SK-N-SH (cell line): ENCODE data around the gene GPR87. TPM values are rescaled to one million over a fixed set of nuclear protein-coding genes. Genes with fewer than 3 reads are reported as not detected.
A peak's percentile ranks its signal among the peaks of the same experiment; 100 is the strongest.

Source experiments
- CTCF ChIA-PET: fragments of 300-600, 350-600 bp; formaldehyde crosslinking; extraction: SDS; loops from one replicate; lab custom pipeline; 2021; lab: Yijun Ruan, JAX
- POLR2A ChIA-PET: fragments of 350-600 bp; sonication (Branson Sonifier 250); formaldehyde crosslinking; extraction: SDS; loops from one replicate; lab custom pipeline; 2020; ENCODE audit warnings: antibody characterized with exemption, inconsistent platforms; lab: Yijun Ruan, JAX
- DNase-seq: peaks from one replicate; pipeline ENCODE4 v3.0.0; 2012
- H2AFZ ChIP-seq: fragments of 200-600 bp; sonication (generic); 2 replicates; pipeline ENCODE4 v1.8.1; 2016; ENCODE audit warnings: antibody characterized with exemption, mild to moderate bottlenecking, low read depth
- H3F3A ChIP-seq: fragments of 200-600 bp; sonication (generic); replicated peaks from 2 replicates; pipeline ENCODE3; 2016; ENCODE audit warnings: antibody characterized with exemption, mild to moderate bottlenecking; ENCODE audit not compliant: insufficient read depth
- H3K27ac ChIP-seq, 2 experiments: fragments of 200-500 bp in 1 of 2; fragments of 200-600 bp in 1 of 2; sonication (Bioruptor generic) in 1 of 2; sonication (generic), shearing (Covaris generic) in 1 of 2; 2 replicates each; pipeline versions ENCODE4 v1.5.1 to v1.6.1; 2014 to 2016; ENCODE audit warnings: low read depth in 2 of 2, inconsistent platforms in 1 of 2, low read length in 1 of 2, mild to moderate bottlenecking in 1 of 2, mixed read lengths in 1 of 2
- H3K27me3 ChIP-seq: fragments of 200-600 bp; sonication (generic), shearing (Covaris generic); 2 replicates; pipeline ENCODE4 v1.6.1; 2016; ENCODE audit warnings: mixed run types; ENCODE audit not compliant: insufficient read depth
- H3K36me3 ChIP-seq, 2 experiments: fragments of 200-500 bp in 1 of 2; fragments of 200-600 bp in 1 of 2; sonication (Bioruptor generic) in 1 of 2; sonication (generic) in 1 of 2; replicated peaks in 1 of 2; 2 replicates each; pipeline versions ENCODE3 to v1.5.1; 2014 to 2016; ENCODE audit warnings: low read length in 1 of 2, mild to moderate bottlenecking in 1 of 2; ENCODE audit not compliant: insufficient read depth in 2 of 2, control insufficient read depth in 1 of 2
- H3K4me1 ChIP-seq, 2 experiments: fragments of 200-500 bp in 1 of 2; fragments of 200-600 bp in 1 of 2; sonication (Bioruptor generic) in 1 of 2; sonication (generic), shearing (Covaris generic) in 1 of 2; 2 replicates each; pipeline versions ENCODE4 v1.5.1 to v1.6.1; 2014 to 2016; ENCODE audit warnings: low read depth in 1 of 2, low read length in 1 of 2, mixed run types in 1 of 2; ENCODE audit not compliant: insufficient read depth in 2 of 2, control insufficient read depth in 1 of 2
- H3K4me2 ChIP-seq: fragments of 200-600 bp; sonication (generic), shearing (Covaris generic); 2 replicates; pipeline ENCODE4 v1.6.1; 2017; ENCODE audit warnings: mixed run types
- H3K4me3 ChIP-seq, 2 experiments: fragments of 200-500 bp in 1 of 2; fragments of 200-600 bp in 1 of 2; sonication (Bioruptor generic) in 1 of 2; sonication (generic), shearing (Covaris generic) in 1 of 2; 2 replicates each; pipeline versions ENCODE4 v1.5.1 to v1.8.1; 2014 to 2016; ENCODE audit warnings: low read depth in 2 of 2, inconsistent platforms in 1 of 2, low read length in 1 of 2, mild to moderate bottlenecking in 1 of 2, mixed read lengths in 1 of 2, moderate library complexity in 1 of 2
- H3K79me2 ChIP-seq: fragments of 200-600 bp; sonication (generic); 2 replicates; pipeline ENCODE4 v1.8.1; 2017; ENCODE audit warnings: mild to moderate bottlenecking; ENCODE audit not compliant: insufficient read depth
- H3K9ac ChIP-seq: fragments of 200-600 bp; sonication (generic); 2 replicates; pipeline ENCODE4 v1.6.1; 2017; ENCODE audit warnings: mixed run types
- H3K9me2 ChIP-seq: fragments of 200-600 bp; sonication (generic); 2 replicates; pipeline ENCODE4 v1.6.1; 2017; ENCODE audit warnings: mixed run types
- H3K9me3 ChIP-seq: fragments of 200-600 bp; sonication (generic); 2 replicates; pipeline ENCODE4 v1.6.1; 2017; ENCODE audit warnings: mixed run types, mild to moderate bottlenecking, moderate library complexity
- H4K20me1 ChIP-seq: fragments of 200-600 bp; sonication (generic); 2 replicates; pipeline ENCODE4 v1.6.1; 2017; ENCODE audit warnings: mild to moderate bottlenecking, mixed run types; ENCODE audit not compliant: insufficient read depth
- CHD2 ChIP-seq: fragments of 150-350 bp; IDR thresholded peaks from 2 replicates; pipeline ENCODE4 v1.6.1; 2018; ENCODE audit warnings: low read length; ENCODE audit not compliant: partially characterized antibody
- EP300 ChIP-seq, 2 experiments: IDR thresholded peaks; 2 replicates each; pipeline versions ENCODE4 v1.4.0 to v1.6.1; 2012; ENCODE audit warnings: borderline replicate concordance in 1 of 2, low read depth in 1 of 2, low read length in 1 of 2
- EZH2phosphoT487 ChIP-seq: fragments of 200-600 bp; sonication (generic); IDR thresholded peaks from 2 replicates; pipeline ENCODE4 v1.6.1; 2017; ENCODE audit warnings: low read depth, mixed run types, mild to moderate bottlenecking, antibody characterized with exemption, moderate library complexity, borderline replicate concordance
- FOSL2 ChIP-seq: IDR thresholded peaks from 2 replicates; pipeline ENCODE4 v1.4.0; 2012; ENCODE audit warnings: low read depth, mild to moderate bottlenecking, moderate library complexity, borderline replicate concordance
- FOXJ3 ChIP-seq: sonication (generic); formaldehyde crosslinking; IDR thresholded peaks from 2 replicates; pipeline ENCODE4 v1.5.1; 2020; ENCODE audit warnings: mild to moderate bottlenecking, missing genetic modification reagents
- FOXM1 ChIP-seq: IDR thresholded peaks from 2 replicates; pipeline ENCODE4 v1.4.0; 2012; ENCODE audit warnings: low read depth, mild to moderate bottlenecking
- GABPA ChIP-seq: IDR thresholded peaks from 2 replicates; pipeline ENCODE4 v1.4.0; 2012; ENCODE audit warnings: low read depth, mild to moderate bottlenecking
- JUND ChIP-seq: IDR thresholded peaks from 2 replicates; pipeline ENCODE4 v1.4.0; 2012
- MEF2A ChIP-seq: IDR thresholded peaks from 2 replicates; pipeline ENCODE4 v1.4.0; 2012; ENCODE audit warnings: low read depth, borderline replicate concordance
- NFIC ChIP-seq: IDR thresholded peaks from 2 replicates; pipeline ENCODE4 v1.4.0; 2012; ENCODE audit warnings: borderline replicate concordance
- POLR2AphosphoS5 ChIP-seq: IDR thresholded peaks from 2 replicates; pipeline ENCODE4 v1.6.1; 2012; ENCODE audit warnings: low read depth, low read length
- RAD21 ChIP-seq: IDR thresholded peaks from 2 replicates; pipeline ENCODE4 v1.6.1; 2012; ENCODE audit warnings: mild to moderate bottlenecking, low read length
- RCOR1 ChIP-seq: fragments of 150-350 bp; IDR thresholded peaks from 2 replicates; pipeline ENCODE4 v1.6.1; 2017; ENCODE audit warnings: antibody characterized with exemption, low read length
- RFX5 ChIP-seq: IDR thresholded peaks from 2 replicates; pipeline ENCODE4 v1.6.1; 2012; ENCODE audit warnings: mild to moderate bottlenecking, improper control_type of control experiment, low read length
- SIN3A ChIP-seq: IDR thresholded peaks from 2 replicates; pipeline ENCODE4 v1.6.1; 2012; ENCODE audit warnings: low read depth, mild to moderate bottlenecking, low read length, moderate library complexity, borderline replicate concordance
- SMC3 ChIP-seq: IDR thresholded peaks from 2 replicates; pipeline ENCODE4 v1.6.1; 2012; ENCODE audit warnings: low read depth, low read length, improper control_type of control experiment
- TAF1 ChIP-seq: IDR thresholded peaks from 2 replicates; pipeline ENCODE4 v1.6.1; 2012; ENCODE audit warnings: low read depth, mild to moderate bottlenecking, low read length, moderate library complexity, borderline replicate concordance
- TCF12 ChIP-seq: IDR thresholded peaks from 2 replicates; pipeline ENCODE4 v1.4.0; 2012
- TEAD4 ChIP-seq: IDR thresholded peaks from 2 replicates; pipeline ENCODE4 v1.4.0; 2012; ENCODE audit warnings: mild to moderate bottlenecking, borderline replicate concordance; ENCODE audit not compliant: insufficient read depth
- YY1 ChIP-seq: IDR thresholded peaks from 2 replicates; pipeline ENCODE4 v1.4.0; 2012; ENCODE audit warnings: low read depth, mild to moderate bottlenecking
- WGBS: methylation state at CpG from one replicate; pipeline ENCODE4 v1.1.6; 2017; ENCODE audit warnings: low lambda C conversion rate; 5-methylcytosine and 5-hydroxymethylcytosine counted together
- polyA plus RNA-seq, 3 experiments: library from polyadenylated mRNA; depleted of rRNA; stranded (reverse); fragments of >200 nt; gene quantifications; 2 replicates each; pipeline ENCODE4 v1.2.3, GENCODE V29; 2012
- TF ChIP-seq, protein P1 (sequence below): IDR thresholded peaks from 2 replicates; pipeline ENCODE4; 2012
- TF ChIP-seq, protein P2 (sequence below): fragments of 200-600 bp; sonication (generic); IDR thresholded peaks from 2 replicates; pipeline ENCODE4 v1.6.1; 2017; ENCODE audit warnings: antibody characterized with exemption, mild to moderate bottlenecking, moderate library complexity
- TF ChIP-seq, protein P3 (sequence below): fragments of 150-350 bp; IDR thresholded peaks from 2 replicates; pipeline ENCODE4 v1.6.1; 2017; ENCODE audit warnings: antibody characterized with exemption, low read length, low read depth, borderline replicate concordance
- TF ChIP-seq, protein P4 (sequence below): IDR thresholded peaks from 2 replicates; pipeline ENCODE4 v1.4.0; 2012; ENCODE audit warnings: low read depth, borderline replicate concordance
- TF ChIP-seq, protein P5 (sequence below): IDR thresholded peaks from 2 replicates; pipeline ENCODE4 v1.4.0; 2012; ENCODE audit warnings: low read depth, borderline replicate concordance
- TF ChIP-seq, protein P6 (sequence below): fragments of 150-350 bp; IDR thresholded peaks from 2 replicates; pipeline ENCODE4 v1.6.1; 2016; ENCODE audit warnings: mild to moderate bottlenecking, low read depth, low read length

The GPR87 gene
- polyA plus RNA-seq, 1 of the 3 experiments (the other 2 are of a cell fraction), result 2.3 TPM

DNA sequence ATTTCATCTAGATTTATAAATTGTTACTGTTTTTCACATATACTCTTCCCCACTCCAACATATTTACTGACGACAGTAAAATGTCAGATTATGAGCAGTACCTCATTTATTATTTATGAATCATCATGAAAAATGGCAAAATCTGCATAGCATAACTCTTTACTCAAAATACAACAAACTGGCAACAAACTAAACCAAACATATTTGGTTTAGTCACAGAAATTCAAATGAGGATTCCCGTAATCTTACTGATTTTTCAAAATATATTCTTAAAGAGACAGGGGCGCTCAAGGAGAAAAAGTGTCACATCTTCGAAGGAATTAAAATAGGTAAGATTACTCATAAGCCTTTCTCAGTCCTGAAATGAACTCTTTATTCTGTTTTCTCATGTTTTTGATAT is 3.0 kb upstream of the GPR87 start:
- no peak for DNase-seq
- H3K27ac ChIP-seq, result peak overlapping the region; percentile 48 to 57; a peak in 3 of 4 replicates
- POLR2A ChIA-PET, result no interaction called here

More for the DNA sequence above, 3.0 kb upstream of the GPR87 start:
- H2AFZ ChIP-seq, result no peak overlapping the region
- no peak overlapping the region; the same call in 1 of the 2 replicates for H3K4me2 ChIP-seq
- peaks cover 0 to 27% of the 10 kb centered on the region in 2 experiments; a peak in 3 of 4 replicates for H3K4me1 ChIP-seq
- no peaks in the 10 kb centered on the region for H4K20me1 ChIP-seq
- H3K9me3 ChIP-seq, result no peaks in the 10 kb centered on the region; the same call in 1 of the 2 replicates
- H3K36me3 ChIP-seq, result no peaks in the 10 kb centered on the region
- no peaks in the 10 kb centered on the region for H3K79me2 ChIP-seq
- TF ChIP-seq FOXJ3, result no peak
- TF ChIP-seq GABPA, result no peak
- no peak for TF ChIP-seq YY1
- TF ChIP-seq, protein P1, sequence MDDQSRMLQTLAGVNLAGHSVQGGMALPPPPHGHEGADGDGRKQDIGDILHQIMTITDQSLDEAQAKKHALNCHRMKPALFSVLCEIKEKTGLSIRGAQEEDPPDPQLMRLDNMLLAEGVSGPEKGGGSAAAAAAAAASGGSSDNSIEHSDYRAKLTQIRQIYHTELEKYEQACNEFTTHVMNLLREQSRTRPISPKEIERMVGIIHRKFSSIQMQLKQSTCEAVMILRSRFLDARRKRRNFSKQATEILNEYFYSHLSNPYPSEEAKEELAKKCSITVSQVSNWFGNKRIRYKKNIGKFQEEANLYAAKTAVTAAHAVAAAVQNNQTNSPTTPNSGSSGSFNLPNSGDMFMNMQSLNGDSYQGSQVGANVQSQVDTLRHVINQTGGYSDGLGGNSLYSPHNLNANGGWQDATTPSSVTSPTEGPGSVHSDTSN, result peak; percentile 83
- no peak for TF ChIP-seq CHD2
- TF ChIP-seq FOSL2, result peak; percentile 68; the same call in 1 of the 2 replicates
- TF ChIP-seq NFIC, result no peak
- peak in 1 of 2 experiments; percentile 64; a peak in 1 of 4 replicates for TF ChIP-seq EP300 (IDR thresholded peaks at IDR 0.05; ENCODE audit: borderline replicate concordance in 1 of 2, low read depth in 1 of 2, low read length in 1 of 2)
- TF ChIP-seq, protein P2, sequence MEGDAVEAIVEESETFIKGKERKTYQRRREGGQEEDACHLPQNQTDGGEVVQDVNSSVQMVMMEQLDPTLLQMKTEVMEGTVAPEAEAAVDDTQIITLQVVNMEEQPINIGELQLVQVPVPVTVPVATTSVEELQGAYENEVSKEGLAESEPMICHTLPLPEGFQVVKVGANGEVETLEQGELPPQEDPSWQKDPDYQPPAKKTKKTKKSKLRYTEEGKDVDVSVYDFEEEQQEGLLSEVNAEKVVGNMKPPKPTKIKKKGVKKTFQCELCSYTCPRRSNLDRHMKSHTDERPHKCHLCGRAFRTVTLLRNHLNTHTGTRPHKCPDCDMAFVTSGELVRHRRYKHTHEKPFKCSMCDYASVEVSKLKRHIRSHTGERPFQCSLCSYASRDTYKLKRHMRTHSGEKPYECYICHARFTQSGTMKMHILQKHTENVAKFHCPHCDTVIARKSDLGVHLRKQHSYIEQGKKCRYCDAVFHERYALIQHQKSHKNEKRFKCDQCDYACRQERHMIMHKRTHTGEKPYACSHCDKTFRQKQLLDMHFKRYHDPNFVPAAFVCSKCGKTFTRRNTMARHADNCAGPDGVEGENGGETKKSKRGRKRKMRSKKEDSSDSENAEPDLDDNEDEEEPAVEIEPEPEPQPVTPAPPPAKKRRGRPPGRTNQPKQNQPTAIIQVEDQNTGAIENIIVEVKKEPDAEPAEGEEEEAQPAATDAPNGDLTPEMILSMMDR, result no peak
- TF ChIP-seq JUND, result peak; percentile 74
- TF ChIP-seq RCOR1, result no peak
- TF ChIP-seq TCF12, result peak; percentile 66
- TF ChIP-seq MEF2A, result no peak
- no peak for TF ChIP-seq TAF1
- no peak for TF ChIP-seq SMC3
- TF ChIP-seq SIN3A, result no peak
- TF ChIP-seq, protein P3, sequence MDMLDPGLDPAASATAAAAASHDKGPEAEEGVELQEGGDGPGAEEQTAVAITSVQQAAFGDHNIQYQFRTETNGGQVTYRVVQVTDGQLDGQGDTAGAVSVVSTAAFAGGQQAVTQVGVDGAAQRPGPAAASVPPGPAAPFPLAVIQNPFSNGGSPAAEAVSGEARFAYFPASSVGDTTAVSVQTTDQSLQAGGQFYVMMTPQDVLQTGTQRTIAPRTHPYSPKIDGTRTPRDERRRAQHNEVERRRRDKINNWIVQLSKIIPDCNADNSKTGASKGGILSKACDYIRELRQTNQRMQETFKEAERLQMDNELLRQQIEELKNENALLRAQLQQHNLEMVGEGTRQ, result no peak
- no peak for TF ChIP-seq EZH2phosphoT487
- peak; percentile 16; the same call in 1 of the 2 replicates for TF ChIP-seq TEAD4
- TF ChIP-seq, protein P4, sequence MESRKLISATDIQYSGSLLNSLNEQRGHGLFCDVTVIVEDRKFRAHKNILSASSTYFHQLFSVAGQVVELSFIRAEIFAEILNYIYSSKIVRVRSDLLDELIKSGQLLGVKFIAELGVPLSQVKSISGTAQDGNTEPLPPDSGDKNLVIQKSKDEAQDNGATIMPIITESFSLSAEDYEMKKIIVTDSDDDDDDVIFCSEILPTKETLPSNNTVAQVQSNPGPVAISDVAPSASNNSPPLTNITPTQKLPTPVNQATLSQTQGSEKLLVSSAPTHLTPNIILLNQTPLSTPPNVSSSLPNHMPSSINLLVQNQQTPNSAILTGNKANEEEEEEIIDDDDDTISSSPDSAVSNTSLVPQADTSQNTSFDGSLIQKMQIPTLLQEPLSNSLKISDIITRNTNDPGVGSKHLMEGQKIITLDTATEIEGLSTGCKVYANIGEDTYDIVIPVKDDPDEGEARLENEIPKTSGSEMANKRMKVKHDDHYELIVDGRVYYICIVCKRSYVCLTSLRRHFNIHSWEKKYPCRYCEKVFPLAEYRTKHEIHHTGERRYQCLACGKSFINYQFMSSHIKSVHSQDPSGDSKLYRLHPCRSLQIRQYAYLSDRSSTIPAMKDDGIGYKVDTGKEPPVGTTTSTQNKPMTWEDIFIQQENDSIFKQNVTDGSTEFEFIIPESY, result no peak
- TF ChIP-seq, protein P5, sequence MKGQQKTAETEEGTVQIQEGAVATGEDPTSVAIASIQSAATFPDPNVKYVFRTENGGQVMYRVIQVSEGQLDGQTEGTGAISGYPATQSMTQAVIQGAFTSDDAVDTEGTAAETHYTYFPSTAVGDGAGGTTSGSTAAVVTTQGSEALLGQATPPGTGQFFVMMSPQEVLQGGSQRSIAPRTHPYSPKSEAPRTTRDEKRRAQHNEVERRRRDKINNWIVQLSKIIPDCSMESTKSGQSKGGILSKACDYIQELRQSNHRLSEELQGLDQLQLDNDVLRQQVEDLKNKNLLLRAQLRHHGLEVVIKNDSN, result no peak
- TF ChIP-seq, protein P6, sequence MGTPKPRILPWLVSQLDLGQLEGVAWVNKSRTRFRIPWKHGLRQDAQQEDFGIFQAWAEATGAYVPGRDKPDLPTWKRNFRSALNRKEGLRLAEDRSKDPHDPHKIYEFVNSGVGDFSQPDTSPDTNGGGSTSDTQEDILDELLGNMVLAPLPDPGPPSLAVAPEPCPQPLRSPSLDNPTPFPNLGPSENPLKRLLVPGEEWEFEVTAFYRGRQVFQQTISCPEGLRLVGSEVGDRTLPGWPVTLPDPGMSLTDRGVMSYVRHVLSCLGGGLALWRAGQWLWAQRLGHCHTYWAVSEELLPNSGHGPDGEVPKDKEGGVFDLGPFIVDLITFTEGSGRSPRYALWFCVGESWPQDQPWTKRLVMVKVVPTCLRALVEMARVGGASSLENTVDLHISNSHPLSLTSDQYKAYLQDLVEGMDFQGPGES, result no peak
- TF ChIP-seq POLR2AphosphoS5, result no peak
- no peak for TF ChIP-seq RFX5
- no peak for TF ChIP-seq RAD21
- TF ChIP-seq FOXM1, result no peak
- no peak overlapping the region for H3K9ac ChIP-seq
- CTCF ChIA-PET, result no interaction called here
- H3K27me3 ChIP-seq, result no peaks in the 10 kb centered on the region; the same call in 1 of the 2 replicates
- no peaks in the 10 kb centered on the region for H3K9me2 ChIP-seq
- no peaks in the 10 kb centered on the region for H3F3A ChIP-seq
- H3K4me3 ChIP-seq, result no peak overlapping the region; a peak in 1 of 4 replicates
- WGBS, result 48% methylated on average over 4 of the region's 4 CpGs
